SK-N-SH treated with all-trans-retinoic acid at 6 μM for 48 hours (cell line): ENCODE data around the gene ELK4.

Experiments
- ARNTL ChIP-seq: fragments of 450-650 bp; formaldehyde crosslinking; IDR thresholded peaks from 2 replicates; pipeline ENCODE4 v1.5.0; 2020; ENCODE audit warnings: low read depth, mild to moderate bottlenecking, moderate library complexity, borderline replicate concordance
- BACH2 ChIP-seq: fragments of 250-450 bp; sonication (Bioruptor Pico); IDR thresholded peaks from 2 replicates; pipeline ENCODE4 v1.9.0; 2021; ENCODE audit warnings: mild to moderate bottlenecking, borderline replicate concordance
- CREB5 ChIP-seq: fragments of 250-450 bp; sonication (Bioruptor Pico); IDR thresholded peaks from 2 replicates; pipeline ENCODE4 v1.5.1; 2020; ENCODE audit warnings: low read depth, mild to moderate bottlenecking, moderate library complexity
- CSDC2 ChIP-seq: fragments of 250-450 bp; sonication (Bioruptor Pico); IDR thresholded peaks from 2 replicates; pipeline ENCODE4 v1.5.0; 2020; ENCODE audit warnings: mild to moderate bottlenecking, moderate library complexity
- PATZ1 ChIP-seq: fragments of 250-450 bp; sonication (Bioruptor Pico); IDR thresholded peaks from 2 replicates; pipeline ENCODE4 v1.8.0; 2020; ENCODE audit warnings: mild to moderate bottlenecking, moderate library complexity, borderline replicate concordance
- PPARA ChIP-seq: fragments of 250-450 bp; sonication (Bioruptor Pico); IDR thresholded peaks from 2 replicates; pipeline ENCODE4 v1.5.0; 2020; ENCODE audit warnings: mild to moderate bottlenecking, borderline replicate concordance
- RARB ChIP-seq: fragments of 250-450 bp; sonication (Bioruptor Pico); IDR thresholded peaks from 2 replicates; pipeline ENCODE4 v1.8.0; 2021; ENCODE audit warnings: mild to moderate bottlenecking, moderate library complexity
- SNAI2 ChIP-seq: fragments of 250-450 bp; sonication (Bioruptor Pico); IDR thresholded peaks from 2 replicates; pipeline ENCODE4 v1.5.0; 2020; ENCODE audit warnings: mild to moderate bottlenecking, moderate library complexity
- ZC3H10 ChIP-seq: fragments of 250-450 bp; sonication (Bioruptor Pico); IDR thresholded peaks from 2 replicates; pipeline ENCODE4 v1.5.1; 2021; ENCODE audit warnings: mild to moderate bottlenecking, moderate library complexity
- ZFP3 ChIP-seq: fragments of 250-450 bp; sonication (Bioruptor Pico); IDR thresholded peaks from 2 replicates; pipeline ENCODE4 v1.5.0; 2020; ENCODE audit warnings: mild to moderate bottlenecking, moderate library complexity
- ZFP30 ChIP-seq: fragments of 450-650 bp; formaldehyde crosslinking; IDR thresholded peaks from 2 replicates; pipeline ENCODE4 v1.5.0; 2022; ENCODE audit warnings: mild to moderate bottlenecking, moderate library complexity
- ZNF8 ChIP-seq: fragments of 450-650 bp; formaldehyde crosslinking; IDR thresholded peaks from 2 replicates; pipeline ENCODE4 v1.5.0; 2020; ENCODE audit warnings: mild to moderate bottlenecking, moderate library complexity
- TF ChIP-seq, protein P1 (sequence below): fragments of 250-450 bp; sonication (Bioruptor Pico); IDR thresholded peaks from 2 replicates; pipeline ENCODE4 v1.5.1; 2021; ENCODE audit warnings: mild to moderate bottlenecking, moderate library complexity
- TF ChIP-seq, protein P2 (sequence below): fragments of 250-450 bp; sonication (Bioruptor Pico); IDR thresholded peaks from 2 replicates; pipeline ENCODE4 v1.8.0; 2021; ENCODE audit warnings: low read depth, mild to moderate bottlenecking, moderate library complexity, borderline replicate concordance

DNA sequence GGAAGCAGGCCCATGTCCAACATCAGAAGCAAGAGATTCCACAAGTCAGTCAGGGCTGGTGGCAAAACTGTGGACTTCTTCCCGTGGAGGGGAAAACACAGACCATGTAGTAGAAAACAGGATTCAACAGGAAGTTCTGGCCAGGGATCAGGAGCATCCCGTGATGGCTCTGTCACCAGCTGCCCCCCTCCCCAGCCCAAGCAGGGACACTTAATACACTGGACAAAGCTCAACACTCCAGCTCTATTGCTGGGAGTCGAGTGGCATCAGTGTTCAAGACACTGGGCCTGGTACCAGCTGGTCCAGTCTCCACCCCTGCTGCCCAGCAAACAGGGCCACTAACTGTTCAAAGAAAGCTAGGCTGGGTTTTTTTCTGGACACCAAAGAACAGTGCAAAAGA is 44.8 kb upstream of the ELK4 start:
- no peak for TF ChIP-seq ZFP3 (CRISPR knock-in tag)
- TF ChIP-seq ARNTL (CRISPR knock-in tag), result no peak
- no peak for TF ChIP-seq PATZ1
- no peak for TF ChIP-seq ZC3H10
- no peak for TF ChIP-seq ZNF8
- TF ChIP-seq SNAI2 (CRISPR knock-in tag), result no peak
- TF ChIP-seq ZFP30 (CRISPR knock-in tag), result no peak
- TF ChIP-seq, protein P1, sequence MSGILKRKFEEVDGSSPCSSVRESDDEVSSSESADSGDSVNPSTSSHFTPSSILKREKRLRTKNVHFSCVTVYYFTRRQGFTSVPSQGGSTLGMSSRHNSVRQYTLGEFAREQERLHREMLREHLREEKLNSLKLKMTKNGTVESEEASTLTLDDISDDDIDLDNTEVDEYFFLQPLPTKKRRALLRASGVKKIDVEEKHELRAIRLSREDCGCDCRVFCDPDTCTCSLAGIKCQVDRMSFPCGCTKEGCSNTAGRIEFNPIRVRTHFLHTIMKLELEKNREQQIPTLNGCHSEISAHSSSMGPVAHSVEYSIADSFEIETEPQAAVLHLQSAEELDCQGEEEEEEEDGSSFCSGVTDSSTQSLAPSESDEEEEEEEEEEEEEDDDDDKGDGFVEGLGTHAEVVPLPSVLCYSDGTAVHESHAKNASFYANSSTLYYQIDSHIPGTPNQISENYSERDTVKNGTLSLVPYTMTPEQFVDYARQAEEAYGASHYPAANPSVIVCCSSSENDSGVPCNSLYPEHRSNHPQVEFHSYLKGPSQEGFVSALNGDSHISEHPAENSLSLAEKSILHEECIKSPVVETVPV (CRISPR knock-in tag), result no peak
- TF ChIP-seq PPARA (CRISPR knock-in tag), result no peak
- TF ChIP-seq CREB5 (CRISPR knock-in tag), result no peak
- TF ChIP-seq, protein P2, sequence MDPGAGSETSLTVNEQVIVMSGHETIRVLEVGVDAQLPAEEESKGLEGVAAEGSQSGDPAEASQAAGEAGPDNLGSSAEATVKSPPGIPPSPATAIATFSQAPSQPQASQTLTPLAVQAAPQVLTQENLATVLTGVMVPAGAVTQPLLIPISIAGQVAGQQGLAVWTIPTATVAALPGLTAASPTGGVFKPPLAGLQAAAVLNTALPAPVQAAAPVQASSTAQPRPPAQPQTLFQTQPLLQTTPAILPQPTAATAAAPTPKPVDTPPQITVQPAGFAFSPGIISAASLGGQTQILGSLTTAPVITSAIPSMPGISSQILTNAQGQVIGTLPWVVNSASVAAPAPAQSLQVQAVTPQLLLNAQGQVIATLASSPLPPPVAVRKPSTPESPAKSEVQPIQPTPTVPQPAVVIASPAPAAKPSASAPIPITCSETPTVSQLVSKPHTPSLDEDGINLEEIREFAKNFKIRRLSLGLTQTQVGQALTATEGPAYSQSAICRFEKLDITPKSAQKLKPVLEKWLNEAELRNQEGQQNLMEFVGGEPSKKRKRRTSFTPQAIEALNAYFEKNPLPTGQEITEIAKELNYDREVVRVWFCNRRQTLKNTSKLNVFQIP (CRISPR knock-in tag), result no peak
- no peak for TF ChIP-seq BACH2 (CRISPR knock-in tag)
- TF ChIP-seq RARB (CRISPR knock-in tag), result no peak
- no peak for TF ChIP-seq CSDC2 (CRISPR knock-in tag)
